HG03558 (cell line): Measurements from ENCODE around the gene UHRF1.
"Not testable (repeated sequence)": the region's sequence is repeated elsewhere in the genome, so short reads cannot be mapped to it uniquely, and the experiment has no call there.

Source experiments
- ATAC-seq: cut with Tn5 transposase; IDR thresholded peaks from one replicate; pipeline ENCODE4 v1.9.1; 2021; ENCODE audit warnings: moderate number of reproducible peaks; ENCODE audit not compliant: unreplicated experiment; ENCODE audit errors: extremely low read depth

UHRF1 gene

GRCh38 chr19:4930664-4931063 is 21.4 kb downstream of the UHRF1 start:
- no peak for ATAC-seq

GRCh38 chr19:4932711-4933110 is 23.4 kb downstream of the UHRF1 start:
- ATAC-seq = no peak

- ATAC-seq = no peak
These were observed 24.2 kb downstream of the UHRF1 start for GRCh38 chr19:4933528-4933927.

GRCh38 chr19:4935444-4935843 is 26.1 kb downstream of the UHRF1 start:
- no peak for ATAC-seq

- no peak for ATAC-seq
These were observed 27.8 kb downstream of the UHRF1 start for GRCh38 chr19:4937060-4937459.

GRCh38 chr19:4938461-4938860 is 29.2 kb downstream of the UHRF1 start:
- not testable (repeated sequence) for ATAC-seq

GRCh38 chr19:4939466-4939865 is 30.2 kb downstream of the UHRF1 start:
- ATAC-seq = no peak

GRCh38 chr19:4941638-4942169 is 32.4 kb downstream of the UHRF1 start:
- ATAC-seq = not testable (repeated sequence)

GRCh38 chr19:4950650-4951049 is 41.3 kb downstream of the UHRF1 start:
- not testable (repeated sequence) for ATAC-seq

- ATAC-seq = no peak
These were observed 42.4 kb downstream of the UHRF1 start for GRCh38 chr19:4951656-4952055.

- no peak for ATAC-seq
These were observed 43.6 kb downstream of the UHRF1 start for GRCh38 chr19:4952945-4953344.

- not testable (repeated sequence) for ATAC-seq
These were observed 45.2 kb downstream of the UHRF1 start for GRCh38 chr19:4954320-4955149.

GRCh38 chr19:4955274-4955673 is 46.0 kb downstream of the UHRF1 start:
- no peak for ATAC-seq

- ATAC-seq = no peak
These were observed 48.7 kb downstream of the UHRF1 start for GRCh38 chr19:4957981-4958380.

GRCh38 chr19:4962085-4962619 is 52.9 kb downstream of the UHRF1 start:
- no peak for ATAC-seq

GRCh38 chr19:4965061-4965460 is 55.8 kb downstream of the UHRF1 start:
- no peak for ATAC-seq

GRCh38 chr19:4966591-4966990 is 57.3 kb downstream of the UHRF1 start:
- ATAC-seq = no peak

GRCh38 chr19:4967738-4968461 is 58.6 kb downstream of the UHRF1 start:
- ATAC-seq = no peak

- ATAC-seq = peak; percentile 73
These were observed 59.4 kb downstream of the UHRF1 start, which contains the start of gene KDM4B for GRCh38 chr19:4968462-4969291. KDM4B (plus strand) TSS chr19:4969113; CDS start chr19:5032891, 63,778 bp downstream.

GRCh38 chr19:4969292-4969771 is 60.0 kb downstream of the UHRF1 start:
- no peak for ATAC-seq
